OCI-LY3 (cell line): ENCODE data around the gene WNT5A.

Source experiments
- H2AFZ ChIP-seq: fragments of 200-600, 300-600 bp; shearing (Covaris generic); 2 replicates; pipeline ENCODE4 v1.6.0; 2014; ENCODE audit warnings: antibody characterized with exemption, low read depth, low read length
- H3K27ac ChIP-seq: fragments of 200-600, 300-600 bp; sonication (generic); 2 replicates; pipeline ENCODE4 v1.5.1; 2014; ENCODE audit warnings: mild to moderate bottlenecking, low read length, moderate library complexity, mixed read lengths
- H3K27me3 ChIP-seq: fragments of 200-600, 300-600 bp; sonication (generic); 2 replicates; pipeline ENCODE4 v1.6.1; 2014; ENCODE audit warnings: low read depth, low read length, mixed read lengths
- H3K36me3 ChIP-seq: fragments of 200-600, 300-600 bp; sonication (generic); replicated peaks from 2 replicates; pipeline ENCODE3; 2014; ENCODE audit warnings: low read depth, low read length, mixed read lengths
- H3K4me1 ChIP-seq: fragments of 300-600, 200-600 bp; sonication (generic); 2 replicates; pipeline ENCODE4 v1.6.1; 2014; ENCODE audit warnings: low read length, mixed read lengths
- H3K4me2 ChIP-seq: fragments of 200-600, 300-600 bp; sonication (generic); 2 replicates; pipeline ENCODE4 v1.6.1; 2014; ENCODE audit warnings: low read length, mixed read lengths
- H3K4me3 ChIP-seq: fragments of 300-600, 200-600 bp; sonication (generic); 2 replicates; pipeline ENCODE4 v1.5.1; 2014; ENCODE audit warnings: antibody characterized with exemption, mild to moderate bottlenecking, low read length, moderate library complexity
- H3K79me2 ChIP-seq: fragments of 300-600, 200-600 bp; shearing (Covaris generic); 2 replicates; pipeline ENCODE4 v1.6.1; 2014; ENCODE audit warnings: mild to moderate bottlenecking, low read length, mixed read lengths
- H3K9ac ChIP-seq: fragments of 300-600, 200-600 bp; shearing (Covaris generic); 2 replicates; pipeline ENCODE4 v1.6.0; 2014; ENCODE audit warnings: mild to moderate bottlenecking, low read length, moderate library complexity
- H3K9me3 ChIP-seq: fragments of 200-600, 300-600 bp; shearing (Covaris generic); 2 replicates; pipeline ENCODE4 v1.6.1; 2014; ENCODE audit warnings: low read length, mixed read lengths; ENCODE audit not compliant: insufficient read depth
- H4K20me1 ChIP-seq: fragments of 200-600, 300-600 bp; sonication (generic); 2 replicates; pipeline ENCODE4 v1.6.1; 2016; ENCODE audit warnings: low read length, mixed read lengths; ENCODE audit not compliant: insufficient read depth
- EZH2phosphoT487 ChIP-seq: fragments of 200-600 bp; shearing (Covaris generic); IDR thresholded peaks from 2 replicates; pipeline ENCODE4 v1.6.1; 2018; ENCODE audit warnings: antibody characterized with exemption, mixed run types, low read depth
- TF ChIP-seq, protein P1 (sequence below): fragments of 200-600, 300-600 bp; sonication (generic); IDR thresholded peaks from 2 replicates; pipeline ENCODE4 v1.5.1; 2014; ENCODE audit warnings: antibody characterized with exemption, low read length, low read depth

WNT5A gene

DNA sequence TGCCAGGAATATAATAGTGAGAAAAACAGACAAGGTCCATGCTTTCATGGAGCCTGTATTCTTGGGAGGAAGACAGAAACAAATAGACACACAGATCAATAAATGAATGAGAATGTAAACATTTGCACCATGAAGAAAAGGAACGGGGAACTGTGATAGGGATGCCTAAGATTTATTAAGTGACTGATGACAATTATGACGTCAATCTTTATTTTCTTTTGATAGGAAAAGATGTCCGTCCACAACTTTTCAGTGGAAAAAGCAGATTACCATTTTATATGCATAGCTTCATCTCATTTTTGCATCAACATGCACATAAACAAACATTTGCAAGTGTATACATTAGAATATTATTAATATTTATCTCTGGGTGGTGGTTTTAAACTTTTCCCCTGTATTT is 27.9 kb upstream of the WNT5A start:
- H2AFZ ChIP-seq: no peak overlapping the region
- peaks cover 39% of the 10 kb centered on the region for H3K27me3 ChIP-seq
- H3K9me3 ChIP-seq: no peaks in the 10 kb centered on the region
- H3K4me1 ChIP-seq: no peaks in the 10 kb centered on the region; the same call in 1 of the 2 replicates
- no peaks in the 10 kb centered on the region for H4K20me1 ChIP-seq
- no peak overlapping the region for H3K4me3 ChIP-seq
- H3K9ac ChIP-seq: no peak overlapping the region
- TF ChIP-seq, protein P1, sequence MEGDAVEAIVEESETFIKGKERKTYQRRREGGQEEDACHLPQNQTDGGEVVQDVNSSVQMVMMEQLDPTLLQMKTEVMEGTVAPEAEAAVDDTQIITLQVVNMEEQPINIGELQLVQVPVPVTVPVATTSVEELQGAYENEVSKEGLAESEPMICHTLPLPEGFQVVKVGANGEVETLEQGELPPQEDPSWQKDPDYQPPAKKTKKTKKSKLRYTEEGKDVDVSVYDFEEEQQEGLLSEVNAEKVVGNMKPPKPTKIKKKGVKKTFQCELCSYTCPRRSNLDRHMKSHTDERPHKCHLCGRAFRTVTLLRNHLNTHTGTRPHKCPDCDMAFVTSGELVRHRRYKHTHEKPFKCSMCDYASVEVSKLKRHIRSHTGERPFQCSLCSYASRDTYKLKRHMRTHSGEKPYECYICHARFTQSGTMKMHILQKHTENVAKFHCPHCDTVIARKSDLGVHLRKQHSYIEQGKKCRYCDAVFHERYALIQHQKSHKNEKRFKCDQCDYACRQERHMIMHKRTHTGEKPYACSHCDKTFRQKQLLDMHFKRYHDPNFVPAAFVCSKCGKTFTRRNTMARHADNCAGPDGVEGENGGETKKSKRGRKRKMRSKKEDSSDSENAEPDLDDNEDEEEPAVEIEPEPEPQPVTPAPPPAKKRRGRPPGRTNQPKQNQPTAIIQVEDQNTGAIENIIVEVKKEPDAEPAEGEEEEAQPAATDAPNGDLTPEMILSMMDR: no peak
- no peak for TF ChIP-seq EZH2phosphoT487
- H3K27ac ChIP-seq: no peak overlapping the region
- no peaks in the 10 kb centered on the region for H3K36me3 ChIP-seq
- no peak overlapping the region for H3K4me2 ChIP-seq
- H3K79me2 ChIP-seq: no peaks in the 10 kb centered on the region

DNA sequence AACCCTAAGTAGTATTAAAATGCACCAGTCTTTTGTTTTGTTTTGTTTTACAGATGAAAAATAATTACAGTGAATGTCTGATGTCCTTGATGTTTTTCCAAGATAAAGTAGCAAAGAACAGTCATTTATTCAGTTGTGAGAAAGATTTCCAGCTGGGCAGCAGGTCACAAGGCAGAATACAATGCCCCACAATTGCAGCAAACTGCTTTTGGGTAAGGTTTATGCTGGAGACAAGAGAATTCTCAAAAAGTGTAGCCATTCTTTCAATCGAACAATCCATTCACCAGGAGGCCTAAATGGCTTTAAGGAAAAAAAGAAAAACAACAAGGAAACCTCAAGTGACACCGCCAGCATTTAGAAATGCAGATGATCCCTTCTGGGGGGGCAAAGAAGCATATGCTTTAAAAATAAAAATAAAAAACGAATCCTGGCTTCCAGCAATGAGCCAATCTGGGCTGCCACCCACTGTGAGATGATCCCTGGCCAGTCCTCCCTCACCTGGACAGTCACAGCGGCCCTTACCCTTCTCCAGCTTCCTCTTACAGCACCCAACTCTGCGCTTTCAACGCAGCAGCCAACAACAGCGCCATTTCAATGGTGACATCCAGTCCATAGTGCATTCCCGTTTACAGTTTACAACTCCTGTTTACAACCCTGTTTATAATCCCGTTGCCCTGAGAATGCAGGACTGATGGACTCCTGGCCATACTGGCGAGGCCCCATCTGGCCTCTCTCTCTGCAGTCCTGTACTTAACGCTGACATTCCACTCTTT is 25.7 kb upstream of the WNT5A start:
- Histone ChIP-seq H3K27ac (no peak overlapping the region), H2AFZ (no peak overlapping the region), H3K9me3 (no peaks in the 10 kb centered on the region), H3K4me2 (no peak overlapping the region), H3K36me3 (no peaks in the 10 kb centered on the region), H3K9ac (no peak overlapping the region), H3K27me3 (peaks cover 47% of the 10 kb centered on the region), H3K4me3 (no peak overlapping the region), H3K79me2 (no peaks in the 10 kb centered on the region), H3K4me1 (no peaks in the 10 kb centered on the region; the same call in 1 of the 2 replicates), H4K20me1 (no peaks in the 10 kb centered on the region)
- TF ChIP-seq EZH2phosphoT487: no peak
- TF ChIP-seq, protein P1: no peak

DNA sequence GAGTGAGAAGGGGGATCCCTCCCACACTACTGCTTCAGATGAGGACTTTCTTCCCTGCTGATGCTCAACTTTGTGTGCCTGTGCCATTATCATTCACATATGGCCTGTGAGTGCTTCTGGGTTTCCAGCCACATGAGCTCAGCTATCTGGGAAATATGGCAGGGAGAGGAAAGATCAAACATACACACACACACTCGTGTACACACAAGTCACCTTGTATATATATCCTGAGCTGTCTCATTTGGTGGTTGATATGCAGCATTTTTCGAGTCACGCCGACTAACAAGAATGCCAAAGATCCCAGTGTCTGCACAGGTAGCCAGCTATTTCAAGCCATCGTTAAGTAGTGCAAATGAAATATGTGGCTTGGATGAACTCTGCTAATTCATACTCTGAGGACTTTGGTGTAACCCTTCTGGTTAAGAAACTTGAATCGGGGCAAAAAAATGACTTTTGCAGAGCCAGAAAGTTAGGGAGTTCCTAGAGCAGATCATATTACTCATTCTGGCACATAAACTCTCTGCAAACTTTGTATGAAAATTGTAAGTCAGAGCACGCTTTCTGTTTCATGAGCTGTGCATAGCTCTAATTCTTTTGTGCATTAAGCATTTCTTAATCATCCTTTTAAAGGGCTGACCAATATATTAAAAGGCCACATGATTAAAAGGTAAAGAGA is 24.9 kb upstream of the WNT5A start:
- Histone ChIP-seq H3K36me3 (no peaks in the 10 kb centered on the region), H3K4me2 (no peak overlapping the region), H3K27me3 (peaks cover 47% of the 10 kb centered on the region), H2AFZ (no peak overlapping the region), H3K4me3 (no peak overlapping the region), H3K79me2 (no peaks in the 10 kb centered on the region), H3K9me3 (no peaks in the 10 kb centered on the region), H4K20me1 (no peaks in the 10 kb centered on the region), H3K27ac (no peak overlapping the region), H3K9ac (no peak overlapping the region), H3K4me1 (no peaks in the 10 kb centered on the region; the same call in 1 of the 2 replicates)
- TF ChIP-seq EZH2phosphoT487: no peak
- TF ChIP-seq, protein P1: no peak

DNA sequence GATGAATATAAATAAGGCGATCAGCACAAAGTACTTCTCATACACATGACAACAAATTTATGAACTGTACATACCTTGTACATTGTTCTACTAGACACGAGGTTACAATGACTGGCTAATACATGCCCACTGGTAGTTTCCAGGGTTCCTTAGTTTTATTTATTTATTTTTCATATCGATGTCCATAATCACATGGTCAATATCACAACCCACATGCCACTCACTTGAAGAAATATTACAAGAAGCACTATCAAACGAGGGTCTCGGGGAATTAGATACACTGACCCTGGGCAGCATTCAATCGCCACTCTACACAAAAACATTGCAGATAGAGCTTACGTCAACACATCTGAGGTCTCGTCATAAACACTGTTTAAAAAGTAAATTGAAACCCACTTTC is 21.2 kb upstream of the WNT5A start:
- Histone ChIP-seq H3K79me2 (no peaks in the 10 kb centered on the region), H2AFZ (no peak overlapping the region), H4K20me1 (no peaks in the 10 kb centered on the region), H3K4me2 (no peak overlapping the region), H3K27ac (no peak overlapping the region), H3K27me3 (peaks cover 28% of the 10 kb centered on the region), H3K9me3 (no peaks in the 10 kb centered on the region), H3K4me3 (no peak overlapping the region), H3K36me3 (no peaks in the 10 kb centered on the region), H3K4me1 (no peaks in the 10 kb centered on the region), H3K9ac (no peak overlapping the region)
- TF ChIP-seq EZH2phosphoT487: no peak
- TF ChIP-seq, protein P1: no peak
